Measurements from ENCODE around the gene TEX54. TPM values are rescaled to one million over a fixed set of nuclear protein-coding genes. Genes with fewer than 3 reads are reported as not detected.

Gene TEX54
- polyA plus RNA-seq, 6 donors from 2014 or later: 2.3 to 7.0 (median 3.7) TPM; not detected in 1

DNA sequence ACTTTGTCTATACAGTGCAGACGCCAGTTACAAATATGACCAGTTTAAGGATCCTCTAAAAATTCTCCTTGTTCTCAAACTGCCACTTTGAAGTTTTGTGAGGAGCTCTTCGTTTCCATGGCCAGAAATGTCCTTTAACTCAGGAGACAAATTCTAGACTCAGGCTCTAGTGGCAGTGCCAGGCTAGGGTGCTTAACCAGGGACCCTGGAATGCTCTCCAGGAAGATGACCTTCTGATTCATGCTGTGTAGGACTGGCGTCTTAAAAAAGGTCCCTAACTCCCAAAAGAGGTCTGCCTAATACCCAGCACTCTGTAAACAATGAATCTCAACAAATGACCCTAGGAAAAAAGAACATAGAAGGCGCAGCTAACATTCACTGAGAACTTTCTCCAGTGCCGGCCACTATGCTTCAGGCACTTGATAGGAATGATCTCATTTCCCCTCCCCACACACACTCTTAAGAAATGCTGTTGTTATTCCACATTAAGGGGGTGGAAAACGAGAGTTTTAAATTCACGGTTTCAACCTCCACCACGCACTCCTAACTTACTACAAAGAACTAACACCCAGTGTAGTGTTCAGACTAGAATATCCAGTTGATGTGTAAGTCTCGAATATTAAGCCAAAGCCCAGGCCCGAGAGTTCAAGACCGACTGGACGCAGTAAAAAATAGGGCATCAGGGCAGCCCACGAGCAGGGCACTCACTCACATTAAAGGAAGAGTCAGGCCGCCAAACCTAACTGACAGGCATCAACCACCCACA is 28.1 kb downstream of the TEX54 start:
- Mint-ChIP-seq H3K9me3 (peaks cover 0 to 2% (median 0%) of the 10 kb centered on the region in 7 donors), H3K27me3 (no peaks in the 10 kb centered on the region), H3K36me3 (peaks cover 4 to 17% of the 10 kb centered on the region in 2 donors), H3K4me1 (peaks cover 21 to 34% (median 24%) of the 10 kb centered on the region in 3 donors), H3K27ac (peak overlapping the region; percentile 87 to 98 (median 94)), H3K4me3 (peak overlapping the region; percentile 89 to 100 (median 98))
- peak; percentile 6 to 8 for ATAC-seq (ENCODE audit: low read depth in 2 of 2)
- no peak for DNase-seq

DNA sequence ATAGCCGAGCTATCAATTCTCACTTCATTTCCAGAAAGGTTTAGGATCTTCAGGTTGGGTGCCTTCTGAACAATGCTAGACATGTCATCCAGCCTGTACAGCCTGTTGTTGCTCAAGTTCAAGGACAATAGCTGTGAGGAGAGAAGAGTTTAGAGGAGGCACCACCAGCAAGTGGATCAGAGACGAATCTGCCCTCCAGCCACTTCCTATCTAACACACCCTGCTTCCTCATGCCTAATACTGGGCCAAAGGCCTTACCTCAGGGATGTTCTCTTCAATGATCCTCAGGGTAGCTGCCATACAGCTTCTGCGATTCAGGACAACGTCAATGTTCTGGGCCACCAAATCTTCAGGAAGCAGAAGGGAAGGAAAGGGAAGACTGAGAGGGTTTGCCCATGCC is 31.6 kb downstream of the TEX54 start:
- Mint-ChIP-seq H3K4me1 (peaks cover 26 to 30% (median 26%) of the 10 kb centered on the region in 3 donors), H3K27me3 (no peaks in the 10 kb centered on the region), H3K4me3 (peak overlapping the region in 2 of 8 donors; percentile 57 to 59), H3K27ac (peak overlapping the region in 1 of 6 donors; percentile 39), H3K36me3 (peaks cover 10 to 29% of the 10 kb centered on the region in 2 donors), H3K9me3 (peaks cover 0 to 2% (median 0%) of the 10 kb centered on the region in 7 donors)
- DNase-seq (no peak), ATAC-seq (ENCODE audit: low read depth in 2 of 2) (no peak)

DNA sequence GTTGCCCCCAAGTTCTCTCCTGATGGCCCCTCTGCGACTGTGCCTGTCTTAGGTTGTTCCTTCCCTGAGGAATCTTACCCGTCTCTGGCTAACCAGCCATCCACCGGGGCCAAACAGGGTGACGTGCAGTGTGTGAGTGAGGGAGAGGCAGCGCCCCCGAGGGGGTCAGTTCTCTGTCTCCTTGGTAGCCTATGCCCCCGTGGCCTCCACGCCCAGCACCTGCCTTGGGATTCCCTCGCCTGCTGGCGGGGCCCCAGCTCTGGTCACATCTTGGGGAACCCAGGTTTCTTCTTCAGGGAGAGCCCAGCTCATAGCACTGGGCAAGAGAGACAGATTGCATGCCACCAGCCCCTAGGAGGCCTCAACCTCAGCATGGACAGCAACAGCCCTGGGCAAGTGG is 33.2 kb downstream of the TEX54 start:
- H3K36me3 Mint-ChIP-seq: peaks cover 13 to 37% of the 10 kb centered on the region in 2 donors
- H3K9me3 Mint-ChIP-seq: no peaks in the 10 kb centered on the region
- peaks cover 14 to 20% (median 18%) of the 10 kb centered on the region in 3 donors for H3K4me1 Mint-ChIP-seq
- peak overlapping the region in 1 of 8 donors; percentile 57 for H3K4me3 Mint-ChIP-seq
- DNase-seq (no peak), ATAC-seq (ENCODE audit: low read depth in 2 of 2) (no peak)
- H3K27me3 Mint-ChIP-seq: no peaks in the 10 kb centered on the region
- H3K27ac Mint-ChIP-seq: peak overlapping the region in 1 of 6 donors; percentile 15

DNA sequence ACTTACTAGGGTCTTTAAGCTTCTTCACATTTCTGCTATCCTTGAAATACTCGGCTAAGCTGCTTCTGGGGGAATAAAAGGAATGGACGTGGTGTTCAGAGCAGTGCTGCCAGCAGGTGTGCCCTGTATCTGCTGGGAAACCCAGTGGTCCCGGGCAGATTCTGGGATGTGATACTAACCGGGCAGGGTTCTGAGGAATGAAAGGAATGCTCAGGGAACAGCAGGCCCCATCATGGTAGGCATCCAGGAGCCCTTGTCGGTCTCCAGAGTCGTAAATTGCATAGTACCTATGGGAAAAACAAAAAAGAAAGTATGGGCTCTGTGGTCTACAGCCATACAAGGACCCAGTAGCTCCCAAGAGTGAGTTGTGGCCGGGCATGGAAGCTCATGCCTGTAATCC is 36.4 kb downstream of the TEX54 start:
- Mint-ChIP-seq H3K9me3 (no peaks in the 10 kb centered on the region), H3K4me1 (peaks cover 13 to 30% (median 17%) of the 10 kb centered on the region in 3 donors), H3K27me3 (no peaks in the 10 kb centered on the region), H3K4me3 (peak overlapping the region in 1 of 8 donors; percentile 36), H3K27ac (peak overlapping the region in 2 of 6 donors; percentile 23 to 74), H3K36me3 (peaks cover 13 to 33% of the 10 kb centered on the region in 2 donors)
- ATAC-seq (ENCODE audit: low read depth in 2 of 2) (no peak), DNase-seq (no peak)

DNA sequence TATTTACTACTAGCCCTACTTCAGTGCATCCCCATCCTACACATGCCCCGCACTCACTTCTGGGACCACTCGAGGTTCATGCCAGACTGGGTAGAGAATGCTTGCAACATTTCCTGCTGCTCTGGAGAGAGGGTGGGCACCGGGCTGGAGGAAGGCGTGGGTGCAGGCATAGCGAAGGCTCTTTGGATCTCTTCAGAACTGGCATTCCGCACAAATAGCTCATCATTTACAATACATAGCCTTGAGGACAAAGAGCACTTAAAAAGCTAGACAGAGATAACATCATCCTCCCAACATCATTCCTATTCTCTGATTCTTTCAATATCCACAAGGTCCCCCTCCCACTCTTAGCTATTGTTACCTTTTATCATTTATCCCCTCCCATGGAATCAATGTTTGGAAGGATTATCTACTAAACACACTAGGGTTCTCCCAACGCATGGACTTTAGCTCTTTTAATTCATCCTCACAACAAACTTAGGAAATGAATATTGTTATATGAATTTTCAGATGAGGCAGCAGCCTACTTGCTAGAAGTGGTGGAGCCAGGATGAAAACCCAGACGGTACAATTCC is 38.4 kb downstream of the TEX54 start:
- DNase-seq: no peak
- Mint-ChIP-seq H3K36me3 (peaks cover 9 to 24% of the 10 kb centered on the region in 2 donors), H3K9me3 (no peaks in the 10 kb centered on the region), H3K27me3 (no peaks in the 10 kb centered on the region), H3K27ac (peak overlapping the region in 1 of 6 donors; percentile 48), H3K4me3 (peak overlapping the region in 2 of 8 donors; percentile 34 to 48), H3K4me1 (peaks cover 28 to 45% (median 30%) of the 10 kb centered on the region in 3 donors)
- ATAC-seq (ENCODE audit: low read depth in 2 of 2): no peak

DNA sequence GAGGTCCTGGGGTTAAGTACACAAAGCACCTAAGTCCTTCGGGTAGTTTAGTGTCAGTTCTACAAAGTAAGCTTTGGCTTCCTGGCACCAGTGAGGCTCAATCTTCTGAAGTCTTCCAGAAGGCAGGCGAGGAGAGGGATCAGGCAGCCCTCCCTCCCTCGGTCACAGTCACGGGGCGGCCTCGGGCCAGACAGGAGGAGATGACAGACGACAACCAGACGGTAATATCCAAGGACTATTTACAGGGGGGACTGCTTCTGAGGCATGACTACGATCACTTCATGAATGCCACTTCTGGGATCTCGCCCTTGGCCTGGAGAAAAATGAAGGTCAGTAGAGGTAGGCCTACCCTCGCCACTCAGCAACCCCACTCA is 40.5 kb downstream of the TEX54 start:
- Mint-ChIP-seq H3K27me3 (no peaks in the 10 kb centered on the region), H3K4me3 (peak overlapping the region; percentile 84 to 97 (median 92)), H3K36me3 (peaks cover 5 to 16% of the 10 kb centered on the region in 2 donors), H3K4me1 (peaks cover 30 to 48% (median 47%) of the 10 kb centered on the region in 3 donors), H3K27ac (peak overlapping the region; percentile 76 to 97 (median 90)), H3K9me3 (no peaks in the 10 kb centered on the region)
- ATAC-seq (ENCODE audit: low read depth in 2 of 2): no peak
- no peak for DNase-seq

DNA sequence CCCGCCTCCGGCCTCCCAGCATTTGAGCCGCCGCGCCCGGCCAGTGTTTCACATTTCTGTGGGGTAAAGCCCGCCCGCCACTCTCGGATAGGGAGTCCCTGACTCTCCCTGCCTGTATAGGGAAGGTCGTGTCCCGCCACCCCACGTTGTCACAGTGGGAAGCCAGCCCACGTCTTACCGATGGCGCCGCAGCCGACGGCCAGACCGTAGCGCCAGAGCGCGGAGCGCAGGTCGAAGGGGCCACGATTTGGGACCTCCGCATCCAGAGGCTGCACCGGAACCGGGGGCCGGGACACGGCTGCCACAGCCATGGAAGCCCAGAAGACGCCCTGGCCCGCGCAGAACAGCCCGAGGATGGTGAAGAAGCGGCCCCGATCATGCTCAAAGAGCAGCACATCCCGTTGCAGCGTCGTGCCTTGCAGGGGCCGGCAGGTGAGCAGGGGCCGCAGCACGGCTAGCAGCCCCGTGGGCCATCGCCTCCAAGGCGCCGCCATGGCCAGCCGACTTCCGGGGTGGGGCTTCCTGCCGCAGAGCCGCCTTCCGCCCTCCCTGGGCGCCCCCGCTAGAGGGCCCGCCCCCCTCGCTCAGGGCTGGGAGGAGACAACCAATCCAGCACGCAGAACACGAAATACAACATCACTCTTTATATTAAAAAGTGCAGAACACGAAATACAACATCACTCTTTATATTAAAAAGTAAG is 41.0 kb downstream of the TEX54 start, which contains the start of gene TMEM223:
Gene TMEM223 (minus strand): TSS at position 506 of the 701 bp plus-strand sequence. CDS start 12 bp downstream, at position 494.
- no peaks in the 10 kb centered on the region for H3K27me3 Mint-ChIP-seq
- H3K4me3 Mint-ChIP-seq: peak within 1 kb of the TSS; percentile 84 to 97 (median 92)
- peaks cover 5 to 16% of the 10 kb centered on the region in 2 donors for H3K36me3 Mint-ChIP-seq
- H3K27ac Mint-ChIP-seq: peak within 1 kb of the TSS; percentile 86 to 97 (median 90)
- H3K4me1 Mint-ChIP-seq: peaks cover 30 to 48% (median 48%) of the 10 kb centered on the region in 3 donors
- no peaks in the 10 kb centered on the region for H3K9me3 Mint-ChIP-seq
- ATAC-seq (ENCODE audit: low read depth in 2 of 2) (peak; percentile 70 to 71), DNase-seq (peak; percentile 86)

DNA sequence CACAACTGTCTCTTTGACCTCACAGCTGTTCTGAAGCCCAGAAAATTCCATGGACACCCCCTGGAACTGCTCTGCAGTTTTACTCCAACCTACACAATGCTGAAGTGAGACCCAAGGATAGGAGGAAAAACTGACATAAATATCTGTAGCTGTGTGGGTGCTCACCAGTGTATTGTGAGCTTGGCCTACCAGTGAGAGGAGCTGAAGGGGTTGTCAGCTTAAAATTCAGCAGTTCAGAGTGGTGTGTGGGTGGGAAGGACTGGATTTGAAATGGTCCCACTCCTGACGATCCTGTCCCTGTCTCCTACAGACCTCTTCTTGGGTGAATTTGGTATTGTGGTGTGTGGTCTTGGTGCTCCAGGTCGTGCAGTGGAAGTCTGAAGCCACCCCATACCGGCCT is 43.1 kb downstream of the TEX54 start:
- peaks cover 0 to 6% of the 10 kb centered on the region in 2 donors for H3K36me3 Mint-ChIP-seq
- peak overlapping the region in 7 of 8 donors; percentile 67 to 97 (median 93) for H3K4me3 Mint-ChIP-seq
- H3K4me1 Mint-ChIP-seq: peaks cover 37 to 58% (median 57%) of the 10 kb centered on the region in 3 donors
- H3K27me3 Mint-ChIP-seq: no peaks in the 10 kb centered on the region
- H3K9me3 Mint-ChIP-seq: no peaks in the 10 kb centered on the region
- peak overlapping the region in 3 of 6 donors; percentile 66 to 97 (median 88) for H3K27ac Mint-ChIP-seq
- ATAC-seq (ENCODE audit: low read depth in 2 of 2) (no peak), DNase-seq (no peak)

DNA sequence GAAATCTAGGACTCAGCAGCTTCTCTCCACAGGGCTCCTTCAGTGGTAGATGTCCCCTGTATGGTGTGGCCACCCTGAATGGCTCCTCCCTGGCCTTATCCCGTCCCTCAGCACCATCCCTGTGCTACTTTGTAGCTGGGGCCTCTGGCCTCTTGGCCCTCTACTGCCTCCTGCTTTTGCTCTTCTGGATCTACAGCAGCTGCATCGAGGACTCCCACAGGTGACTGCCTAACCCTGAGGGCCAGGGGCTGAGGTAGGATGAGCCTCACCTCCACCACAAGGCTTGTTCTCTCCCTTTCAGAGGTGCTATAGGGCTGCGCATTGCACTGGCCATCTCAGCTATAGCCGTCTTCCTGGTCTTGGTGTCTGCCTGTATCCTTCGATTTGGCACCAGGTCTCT is 43.6 kb downstream of the TEX54 start:
- Mint-ChIP-seq H3K4me1 (peaks cover 33 to 58% (median 51%) of the 10 kb centered on the region in 3 donors), H3K27me3 (no peaks in the 10 kb centered on the region), H3K9me3 (no peaks in the 10 kb centered on the region), H3K27ac (peak overlapping the region in 4 of 6 donors; percentile 37 to 85 (median 64)), H3K4me3 (peak overlapping the region; percentile 67 to 97 (median 94)), H3K36me3 (peaks cover 0 to under 1% of the 10 kb centered on the region in 2 donors)
- no peak for DNase-seq
- no peak for ATAC-seq (ENCODE audit: low read depth in 2 of 2)

DNA sequence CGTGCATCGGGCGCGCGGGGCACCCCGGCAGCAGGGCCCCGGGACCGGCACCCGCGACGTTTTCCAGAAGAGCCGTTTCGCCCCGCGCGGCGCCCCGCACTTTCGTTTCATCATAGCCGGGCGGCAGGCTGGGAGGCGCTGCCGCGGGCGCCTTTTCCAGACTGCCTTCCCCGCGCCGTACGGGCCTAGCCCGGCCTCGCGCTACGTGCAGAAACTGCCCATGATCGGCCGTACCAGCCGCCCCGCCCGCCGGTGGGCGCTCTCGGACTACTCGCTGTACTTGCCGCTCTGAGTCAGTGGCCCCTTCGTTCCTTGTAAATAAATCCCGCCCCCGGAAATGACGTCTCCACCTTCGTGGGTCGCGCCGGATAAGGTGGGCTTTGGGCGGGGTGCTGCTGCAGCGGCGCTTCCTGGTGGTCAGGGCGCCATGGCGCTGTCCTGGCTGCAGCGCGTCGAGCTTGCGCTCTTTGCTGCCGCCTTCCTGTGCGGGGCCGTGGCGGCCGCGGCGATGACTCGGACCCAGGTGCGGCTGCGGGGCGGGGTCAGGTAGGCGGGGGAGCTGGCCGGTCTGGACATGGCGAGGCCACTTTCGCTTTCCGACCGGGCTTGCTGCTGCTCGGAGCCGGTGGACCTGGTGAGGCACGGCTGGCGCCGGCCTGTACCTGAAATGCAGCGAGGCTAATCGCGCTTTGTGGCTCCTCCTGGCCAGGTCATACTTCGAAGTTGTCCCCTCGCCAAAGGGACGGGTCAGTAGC is 45.5 kb downstream of the TEX54 start, which contains the start of gene TMEM179B:
Gene TMEM179B (plus strand): TSS at position 398 of the 755 bp plus-strand sequence. CDS start 30 bp downstream, at position 428.
- H3K36me3 Mint-ChIP-seq: no peaks in the 10 kb centered on the region
- peak within 1 kb of the TSS; percentile 93 to 98 (median 96) for H3K4me3 Mint-ChIP-seq
- peaks cover 31 to 52% (median 47%) of the 10 kb centered on the region in 3 donors for H3K4me1 Mint-ChIP-seq
- peak; percentile 97 for DNase-seq
- H3K9me3 Mint-ChIP-seq: no peaks in the 10 kb centered on the region
- H3K27me3 Mint-ChIP-seq: no peaks in the 10 kb centered on the region
- peak; percentile 73 to 76 for ATAC-seq (ENCODE audit: low read depth in 2 of 2)
- peak within 1 kb of the TSS; percentile 90 to 97 (median 96) for H3K27ac Mint-ChIP-seq

DNA sequence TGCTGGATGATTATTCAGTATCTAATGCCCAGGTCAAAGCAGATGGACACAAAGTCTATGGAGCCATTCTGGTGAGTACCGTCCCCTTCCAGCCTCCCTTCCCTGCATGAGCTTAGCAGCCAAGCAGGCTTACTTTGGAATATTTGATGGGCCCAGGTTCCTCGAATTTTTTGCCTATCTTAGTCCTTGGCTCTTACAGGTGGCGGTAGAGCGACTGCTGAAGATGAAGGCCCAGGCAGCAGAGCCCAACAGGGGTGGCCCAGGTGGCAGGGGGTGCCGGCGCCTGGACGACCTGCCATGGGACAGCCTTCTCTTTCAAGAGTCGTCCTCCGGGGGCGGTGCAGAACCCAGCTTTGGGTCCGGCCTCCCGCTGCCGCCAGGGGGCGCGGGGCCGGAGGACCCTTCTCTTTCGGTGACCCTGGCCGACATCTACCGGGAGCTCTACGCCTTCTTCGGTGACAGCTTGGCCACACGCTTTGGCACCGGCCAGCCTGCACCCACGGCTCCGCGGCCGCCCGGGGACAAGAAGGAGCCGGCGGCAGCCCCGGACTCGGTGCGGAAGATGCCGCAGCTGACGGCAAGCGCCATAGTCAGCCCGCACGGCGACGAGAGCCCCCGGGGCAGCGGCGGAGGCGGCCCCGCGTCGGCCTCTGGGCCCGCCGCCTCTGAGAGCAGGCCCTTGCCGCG is 46.2 kb downstream of the TEX54 start:
- peak overlapping the region; percentile 82 to 98 (median 92) for H3K4me3 Mint-ChIP-seq
- peaks cover 29 to 49% (median 40%) of the 10 kb centered on the region in 3 donors for H3K4me1 Mint-ChIP-seq
- DNase-seq: peak; percentile 89

DNA sequence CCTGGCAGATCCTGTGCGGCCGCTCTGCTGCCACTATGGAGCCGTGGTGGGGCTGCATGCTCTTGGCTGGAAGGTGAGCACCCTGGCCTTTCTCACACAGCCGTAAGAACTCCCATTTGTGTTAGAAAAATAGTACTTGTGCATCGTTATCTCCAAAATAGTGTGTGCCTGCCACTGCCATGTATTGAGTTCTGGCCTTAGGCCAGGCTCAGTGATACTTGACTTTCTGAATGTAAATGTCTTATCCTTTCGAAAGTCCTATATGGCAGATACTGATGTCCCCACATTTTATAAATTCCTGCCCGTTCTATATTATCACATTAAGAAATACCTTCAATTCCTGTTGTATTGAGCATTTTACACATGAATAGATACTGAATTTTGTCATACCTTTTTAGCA is 49.9 kb downstream of the TEX54 start:
- no peak for ATAC-seq (ENCODE audit: low read depth in 2 of 2)
- DNase-seq: no peak
- Mint-ChIP-seq H3K9me3 (no peaks in the 10 kb centered on the region), H3K27me3 (no peaks in the 10 kb centered on the region), H3K27ac (peak overlapping the region in 2 of 6 donors; percentile 40 to 41), H3K4me1 (peaks cover 7 to 17% (median 10%) of the 10 kb centered on the region in 3 donors), H3K36me3 (peaks cover 0 to under 1% of the 10 kb centered on the region in 2 donors), H3K4me3 (no peak overlapping the region)

More for the DNA sequence above, 46.2 kb downstream of the TEX54 start:
- no peaks in the 10 kb centered on the region for H3K9me3 Mint-ChIP-seq
- peak; percentile 74 to 76 for ATAC-seq (ENCODE audit: low read depth in 2 of 2)
- no peaks in the 10 kb centered on the region for H3K36me3 Mint-ChIP-seq
- H3K27me3 Mint-ChIP-seq: no peaks in the 10 kb centered on the region
- peak overlapping the region; percentile 70 to 95 (median 91) for H3K27ac Mint-ChIP-seq

Measured in naive B cell (primary cell).